ENCODE results near the gene DRD1.
A peak's percentile ranks its signal among the peaks of the same experiment; 100 is the strongest.

DRD1 gene

GRCh38 chr5:175444060-175444904, at the start of gene DRD1:
Gene DRD1 (minus strand): TSS chr5:175444182. CDS start chr5:175443099, 1,083 bp downstream.
- peak in 1 of 2 donors; percentile 15 for DNase-seq (ENCODE audit: low read depth in 2 of 2, low spot score in 1 of 2)

- no peak for DNase-seq (ENCODE audit: low read depth in 2 of 2, low spot score in 1 of 2)
Measured at GRCh38 chr5:175493726-175494125, 49.7 kb upstream of the DRD1 start.

GRCh38 chr5:175493260-175493659, 49.3 kb upstream of the DRD1 start:
- DNase-seq (ENCODE audit: low read depth in 2 of 2, low spot score in 1 of 2): no peak

GRCh38 chr5:175491223-175491622, 47.2 kb upstream of the DRD1 start:
- no peak for DNase-seq (ENCODE audit: low read depth in 2 of 2, low spot score in 1 of 2)

- DNase-seq (ENCODE audit: low read depth in 2 of 2, low spot score in 1 of 2): no peak
Measured at GRCh38 chr5:175489693-175490443, 45.9 kb upstream of the DRD1 start.

GRCh38 chr5:175487514-175488222, 43.7 kb upstream of the DRD1 start:
- DNase-seq (ENCODE audit: low read depth in 2 of 2, low spot score in 1 of 2): no peak

GRCh38 chr5:175485631-175486030, 41.6 kb upstream of the DRD1 start:
- no peak for DNase-seq (ENCODE audit: low read depth in 2 of 2, low spot score in 1 of 2)

- DNase-seq (ENCODE audit: low read depth in 2 of 2, low spot score in 1 of 2): no peak
Measured at GRCh38 chr5:175484829-175485228, 40.8 kb upstream of the DRD1 start.

GRCh38 chr5:175484322-175484721, 40.3 kb upstream of the DRD1 start:
- no peak for DNase-seq (ENCODE audit: low read depth in 2 of 2, low spot score in 1 of 2)

- DNase-seq (ENCODE audit: low read depth in 2 of 2, low spot score in 1 of 2): no peak
Measured at GRCh38 chr5:175483337-175483736, 39.4 kb upstream of the DRD1 start.

- no peak for DNase-seq (ENCODE audit: low read depth in 2 of 2, low spot score in 1 of 2)
Measured at GRCh38 chr5:175479125-175479881, 35.3 kb upstream of the DRD1 start.

GRCh38 chr5:175478384-175479124, 34.6 kb upstream of the DRD1 start, which contains the start of gene SFXN1:
Gene SFXN1 (plus strand): TSS chr5:175478560. CDS start chr5:175492104, 13,544 bp downstream.
- DNase-seq (ENCODE audit: low read depth in 2 of 2, low spot score in 1 of 2): peak; percentile 38 to 55

- DNase-seq (ENCODE audit: low read depth in 2 of 2, low spot score in 1 of 2): no peak
Measured at GRCh38 chr5:175478008-175478383, 34.0 kb upstream of the DRD1 start.

GRCh38 chr5:175477440-175477839, 33.5 kb upstream of the DRD1 start:
- DNase-seq (ENCODE audit: low read depth in 2 of 2, low spot score in 1 of 2): no peak

- DNase-seq (ENCODE audit: low read depth in 2 of 2, low spot score in 1 of 2): no peak
Measured at GRCh38 chr5:175475248-175475647, 31.3 kb upstream of the DRD1 start.

GRCh38 chr5:175472378-175472777, 28.4 kb upstream of the DRD1 start:
- no peak for DNase-seq (ENCODE audit: low read depth in 2 of 2, low spot score in 1 of 2)

GRCh38 chr5:175471628-175472027, 27.6 kb upstream of the DRD1 start:
- no peak for DNase-seq (ENCODE audit: low read depth in 2 of 2, low spot score in 1 of 2)

- DNase-seq (ENCODE audit: low read depth in 2 of 2, low spot score in 1 of 2): no peak
Measured at GRCh38 chr5:175471196-175471595, 27.2 kb upstream of the DRD1 start.

GRCh38 chr5:175470781-175471180, 26.8 kb upstream of the DRD1 start:
- no peak for DNase-seq (ENCODE audit: low read depth in 2 of 2, low spot score in 1 of 2)

- no peak for DNase-seq (ENCODE audit: low read depth in 2 of 2, low spot score in 1 of 2)
Measured at GRCh38 chr5:175469916-175470315, 25.9 kb upstream of the DRD1 start.
